DND-41 (cell line): ENCODE measurements around the gene AP1G1.
A peak's percentile ranks its signal among the peaks of the same experiment; 100 is the strongest.

ENCODE experiments used
- ATAC-seq: fragments of 200-7000 bp; cut with Tn5 transposase; 3 replicates; pipeline ENCODE4 v1.9.1; 2021; ENCODE audit warnings: low read depth; ENCODE audit not compliant: insufficient read depth
- DNase-seq: peaks from one replicate; pipeline ENCODE4 v3.0.0-alpha.2; 2020
- H2AFZ ChIP-seq: 2 replicates; pipeline ENCODE4 v1.6.0; 2012; ENCODE audit warnings: low read depth, low read length
- H3K27ac ChIP-seq: 2 replicates; pipeline ENCODE4 v1.5.1; 2012; ENCODE audit warnings: low read length, inconsistent platforms
- H3K27me3 ChIP-seq: fragments of 200-600 bp; sonication (generic); 2 replicates; pipeline ENCODE4 v1.6.0; 2012; ENCODE audit warnings: low read length, mild to moderate bottlenecking, inconsistent platforms; ENCODE audit not compliant: insufficient read depth, poor library complexity
- H3K36me3 ChIP-seq: 2 replicates; pipeline ENCODE4 v1.5.1; 2012; ENCODE audit warnings: low read length, inconsistent platforms; ENCODE audit not compliant: insufficient read depth
- H3K4me1 ChIP-seq: 2 replicates; pipeline ENCODE4 v1.5.1; 2012; ENCODE audit warnings: mild to moderate bottlenecking, low read length; ENCODE audit not compliant: insufficient read depth
- H3K4me2 ChIP-seq: 2 replicates; pipeline ENCODE4 v1.6.0; 2012; ENCODE audit warnings: mild to moderate bottlenecking, moderate library complexity, low read length, inconsistent platforms; ENCODE audit not compliant: insufficient read depth
- H3K4me3 ChIP-seq, 2 experiments: fragments of 200-600 bp in 1 of 2; shearing (Covaris generic) in 1 of 2; 2 replicates each; pipeline ENCODE4 v1.5.1; 2012 to 2016; ENCODE audit warnings: inconsistent platforms in 2 of 2, low read length in 2 of 2, mild to moderate bottlenecking in 2 of 2, low read depth in 1 of 2, moderate library complexity in 1 of 2
- H3K79me2 ChIP-seq: 2 replicates; pipeline ENCODE4 v1.6.0; 2012; ENCODE audit warnings: low read length, inconsistent platforms; ENCODE audit not compliant: insufficient read depth
- H3K9ac ChIP-seq: 2 replicates; pipeline ENCODE4 v1.6.0; 2012; ENCODE audit warnings: low read depth, mild to moderate bottlenecking, inconsistent platforms, low read length, moderate library complexity
- H3K9me3 ChIP-seq: 2 replicates; pipeline ENCODE4 v1.5.1; 2012; ENCODE audit warnings: low read length, moderate library complexity, mild to moderate bottlenecking, inconsistent platforms; ENCODE audit not compliant: insufficient read depth, severe bottlenecking
- H4K20me1 ChIP-seq: 2 replicates; pipeline ENCODE4 v1.6.0; 2012; ENCODE audit warnings: low read length; ENCODE audit not compliant: insufficient read depth
- CTCF ChIP-seq: IDR thresholded peaks from 2 replicates; pipeline ENCODE4 v1.5.1; 2012; ENCODE audit warnings: borderline replicate concordance, low read length, moderate library complexity, mild to moderate bottlenecking; ENCODE audit not compliant: poor library complexity, severe bottlenecking; ENCODE audit errors: extremely low read depth
- EZH2 ChIP-seq: IDR thresholded peaks from 3 replicates; pipeline ENCODE4 v1.6.1; 2012; ENCODE audit warnings: borderline replicate concordance, low read depth, mild to moderate bottlenecking, moderate library complexity, low read length, inconsistent platforms; ENCODE audit not compliant: severe bottlenecking

AP1G1 gene

GRCh38 chr16:71853413-71853812, 44.8 kb upstream of the AP1G1 start:
- Histone ChIP-seq H3K9me3 (no peaks in the 10 kb centered on the region), H3K9ac (no peak overlapping the region), H4K20me1 (peaks cover 42% of the 10 kb centered on the region; the same call in 1 of the 2 replicates), H3K36me3 (peaks cover 72% of the 10 kb centered on the region), H3K4me3 (no peak overlapping the region), H3K27me3 (no peaks in the 10 kb centered on the region), H3K4me2 (no peak overlapping the region), H3K4me1 (peaks cover 9% of the 10 kb centered on the region), H3K27ac (no peak overlapping the region), H2AFZ (no peak overlapping the region), H3K79me2 (peaks cover 20% of the 10 kb centered on the region; the same call in 1 of the 2 replicates)
- TF ChIP-seq EZH2 (no peak), CTCF (no peak)
- no peak for ATAC-seq
- no peak for DNase-seq

GRCh38 chr16:71852561-71852960, 43.9 kb upstream of the AP1G1 start:
- Histone ChIP-seq H3K36me3 (peaks cover 80% of the 10 kb centered on the region), H3K79me2 (peaks cover 28% of the 10 kb centered on the region), H3K9me3 (no peaks in the 10 kb centered on the region), H2AFZ (no peak overlapping the region), H3K9ac (no peak overlapping the region), H3K4me2 (no peak overlapping the region), H3K27ac (no peak overlapping the region), H3K27me3 (no peaks in the 10 kb centered on the region), H3K4me1 (peaks cover 14% of the 10 kb centered on the region), H3K4me3 (no peak overlapping the region), H4K20me1 (peaks cover 46% of the 10 kb centered on the region; the same call in 1 of the 2 replicates)
- TF ChIP-seq EZH2 (no peak), CTCF (no peak)
- no peak for ATAC-seq
- DNase-seq, result no peak

- H3K4me1 ChIP-seq, result peaks cover 18% of the 10 kb centered on the region
- no peak overlapping the region for H2AFZ ChIP-seq
- H3K4me3 ChIP-seq, result no peak overlapping the region
- peak; percentile 81 for ATAC-seq
- H3K27me3 ChIP-seq, result no peaks in the 10 kb centered on the region
- H3K9ac ChIP-seq, result no peak overlapping the region
- peaks cover 32% of the 10 kb centered on the region for H3K79me2 ChIP-seq
- no peak for TF ChIP-seq CTCF
- no peak for TF ChIP-seq EZH2
- no peak overlapping the region for H3K27ac ChIP-seq
- H3K36me3 ChIP-seq, result peaks cover 82% of the 10 kb centered on the region
- DNase-seq, result peak; percentile 53
- H3K4me2 ChIP-seq, result no peak overlapping the region
- no peaks in the 10 kb centered on the region for H3K9me3 ChIP-seq
- H4K20me1 ChIP-seq, result peaks cover 47% of the 10 kb centered on the region; the same call in 1 of the 2 replicates
Observed at GRCh38 chr16:71852158-71852557, 43.5 kb upstream of the AP1G1 start.

GRCh38 chr16:71851746-71852145, 43.1 kb upstream of the AP1G1 start:
- Histone ChIP-seq H3K79me2 (peaks cover 36% of the 10 kb centered on the region), H3K9me3 (no peaks in the 10 kb centered on the region), H3K36me3 (peaks cover 82% of the 10 kb centered on the region), H4K20me1 (peaks cover 51% of the 10 kb centered on the region; the same call in 1 of the 2 replicates), H3K4me1 (peaks cover 22% of the 10 kb centered on the region), H3K4me3 (no peak overlapping the region), H3K27me3 (no peaks in the 10 kb centered on the region), H3K27ac (no peak overlapping the region), H3K4me2 (no peak overlapping the region), H2AFZ (no peak overlapping the region), H3K9ac (no peak overlapping the region)
- DNase-seq, result peak; percentile 5
- ATAC-seq, result peak; percentile 29; the same call in 1 of the 3 replicates
- TF ChIP-seq CTCF, result no peak
- TF ChIP-seq EZH2, result no peak
